Type B pancreatic cell (in vitro differentiated cells): ENCODE data around the gene TTBK1. TPM values are rescaled to one million over a fixed set of nuclear protein-coding genes. Genes with fewer than 3 reads are reported as not detected.

Source experiments
- DNase-seq: peaks from one replicate; pipeline ENCODE4 v3.0.0; 2021; ENCODE audit warnings: mixed read lengths; ENCODE audit not compliant: unreplicated experiment; ENCODE audit errors: extremely low spot score
- H3K27ac Mint-ChIP-seq: 2 replicates; pipeline ENCODE4 v1.8.0; 2021; ENCODE audit warnings: mild to moderate bottlenecking, mixed read lengths
- H3K27me3 Mint-ChIP-seq: 2 replicates; pipeline ENCODE4 v1.8.0; 2021; ENCODE audit warnings: mixed read lengths
- H3K36me3 Mint-ChIP-seq: 2 replicates; pipeline ENCODE4 v1.8.0; 2021; ENCODE audit warnings: mixed read lengths
- H3K4me1 Mint-ChIP-seq: one replicate; pipeline ENCODE4 v1.8.0; 2021; ENCODE audit warnings: mixed read lengths; ENCODE audit not compliant: unreplicated experiment
- H3K4me3 Mint-ChIP-seq: 2 replicates; pipeline ENCODE4 v1.8.0; 2021; ENCODE audit warnings: mild to moderate bottlenecking, mixed read lengths
- H3K9me3 Mint-ChIP-seq: 2 replicates; pipeline ENCODE4 v1.8.0; 2021; ENCODE audit warnings: mixed read lengths
- CTCF ChIP-seq: fragments of 200-600 bp; sonication (generic); conservative IDR thresholded peaks from 2 replicates; pipeline ENCODE4 v1.5.0; 2021; ENCODE audit warnings: antibody characterized with exemption, mild to moderate bottlenecking
- total RNA-seq: library from RNA; stranded (reverse); gene quantifications from 2 replicates; pipeline ENCODE4 v1.2.1, GENCODE V29; 2021; ENCODE audit warnings: low replicate concordance

Gene TTBK1
- total RNA-seq, 1 donor from 2014 or later, result 1.7 TPM

GRCh38 chr6:43313813-43314212 is 70.5 kb downstream of the TTBK1 start:
- DNase-seq, result no peak
- Mint-ChIP-seq H3K9me3 (no peaks in the 10 kb centered on the region), H3K27me3 (peaks cover 20% of the 10 kb centered on the region), H3K4me3 (no peak overlapping the region), H3K27ac (no peak overlapping the region), H3K36me3 (no peaks in the 10 kb centered on the region), H3K4me1 (peaks cover 5% of the 10 kb centered on the region)
- TF ChIP-seq CTCF, result no peak

- TF ChIP-seq CTCF, result no peak
- Mint-ChIP-seq H3K9me3 (no peaks in the 10 kb centered on the region), H3K4me1 (no peaks in the 10 kb centered on the region), H3K27ac (no peak overlapping the region), H3K36me3 (no peaks in the 10 kb centered on the region), H3K27me3 (peaks cover 6% of the 10 kb centered on the region), H3K4me3 (no peak overlapping the region)
- DNase-seq, result no peak
Measured at GRCh38 chr6:43318011-43318410, 74.7 kb downstream of the TTBK1 start.

GRCh38 chr6:43325876-43326275 is 82.6 kb downstream of the TTBK1 start:
- DNase-seq, result no peak
- H3K27ac Mint-ChIP-seq, result no peak overlapping the region
- no peaks in the 10 kb centered on the region for H3K9me3 Mint-ChIP-seq
- no peak overlapping the region for H3K4me3 Mint-ChIP-seq
- no peak for TF ChIP-seq CTCF
- no peaks in the 10 kb centered on the region for H3K27me3 Mint-ChIP-seq
- peaks cover 4% of the 10 kb centered on the region for H3K36me3 Mint-ChIP-seq
- no peaks in the 10 kb centered on the region for H3K4me1 Mint-ChIP-seq

- no peak for TF ChIP-seq CTCF
- Mint-ChIP-seq H3K4me3 (no peak overlapping the region), H3K27me3 (no peaks in the 10 kb centered on the region), H3K4me1 (no peaks in the 10 kb centered on the region), H3K9me3 (no peaks in the 10 kb centered on the region), H3K36me3 (peaks cover 4% of the 10 kb centered on the region), H3K27ac (no peak overlapping the region)
- no peak for DNase-seq
Measured at GRCh38 chr6:43328528-43328927, 85.2 kb downstream of the TTBK1 start.

- Mint-ChIP-seq H3K4me1 (peaks cover 7% of the 10 kb centered on the region), H3K36me3 (peaks cover 4% of the 10 kb centered on the region)
Measured at GRCh38 chr6:43331470-43331869, 88.2 kb downstream of the TTBK1 start.

More at GRCh38 chr6:43331470-43331869, 88.2 kb downstream of the TTBK1 start:
- no peak for DNase-seq
- Mint-ChIP-seq H3K27ac (no peak overlapping the region), H3K4me3 (no peak overlapping the region), H3K27me3 (no peaks in the 10 kb centered on the region), H3K9me3 (no peaks in the 10 kb centered on the region)
- TF ChIP-seq CTCF, result no peak
